Amygdala (tissue), 56 donors: Measurements from ENCODE around the gene MRPL52.
A peak's percentile ranks its signal among the peaks of the same experiment; 100 is the strongest.

Experiments
- DNase-seq, 56 donors: peaks; one replicate each; lab custom pipeline; 2025; lab: John Stamatoyannopoulos, UW

The MRPL52 gene

DNA sequence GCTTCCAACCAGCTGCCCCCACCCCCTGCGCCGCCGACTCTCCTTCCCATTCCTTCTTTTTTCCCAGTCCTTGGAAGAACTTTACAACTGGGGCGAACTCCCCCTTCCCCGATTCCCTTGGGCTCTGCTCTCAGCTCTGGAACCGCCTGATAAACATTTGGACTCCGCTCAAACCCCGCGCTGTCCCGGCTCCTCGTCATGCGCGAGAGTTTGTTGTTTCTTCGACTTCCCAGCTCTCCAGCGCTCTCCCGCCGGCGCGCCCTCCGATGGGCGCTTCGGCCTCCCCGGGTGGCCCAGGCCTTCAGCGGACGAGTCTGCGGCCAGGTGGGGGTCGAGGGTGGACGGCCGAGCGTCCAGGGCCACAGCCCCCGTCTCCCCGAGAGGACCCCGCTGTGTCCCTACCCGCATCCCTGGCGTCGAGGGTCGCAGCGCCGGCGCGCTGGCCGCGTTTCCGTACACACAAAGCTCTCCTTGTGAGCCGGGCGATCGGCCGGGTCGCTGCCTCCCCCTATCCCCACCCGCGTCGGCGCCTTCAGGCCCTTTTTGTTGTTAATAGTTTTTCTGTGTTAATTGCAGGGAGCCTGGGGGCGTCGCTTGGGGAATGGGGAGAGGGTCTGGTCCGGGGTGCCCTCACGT, 7.5 kb downstream of the MRPL52 start:
- peak in 8 of 56 donors; percentile 17 to 53 (median 36) for DNase-seq

GRCh38 chr14:22837750-22838538, 8.3 kb downstream of the MRPL52 start:
- DNase-seq, result peak in 1 of 56 donors; percentile 19

DNA sequence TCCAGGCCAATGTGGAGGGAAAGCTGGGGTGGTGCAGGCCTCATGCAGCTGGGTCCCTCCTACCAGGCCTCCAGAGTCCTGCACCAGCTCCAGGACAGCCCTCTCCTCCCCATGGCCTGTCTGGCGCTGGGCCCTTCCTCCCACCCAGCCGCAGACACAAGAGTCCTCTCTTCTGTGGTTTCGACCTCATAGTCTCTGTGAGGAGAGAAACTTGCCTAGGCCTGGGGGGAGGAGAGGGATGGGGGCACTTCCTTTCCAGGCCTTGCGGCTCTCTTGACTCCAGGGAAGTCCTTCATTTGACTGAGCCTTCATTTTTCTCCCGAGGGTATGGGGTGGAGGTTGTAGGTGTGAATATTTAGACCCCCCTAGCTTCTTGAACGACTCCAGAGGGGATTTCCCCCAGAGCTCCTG, 8.9 kb downstream of the MRPL52 start:
- peak in 2 of 56 donors; percentile 5 to 19 for DNase-seq

DNA sequence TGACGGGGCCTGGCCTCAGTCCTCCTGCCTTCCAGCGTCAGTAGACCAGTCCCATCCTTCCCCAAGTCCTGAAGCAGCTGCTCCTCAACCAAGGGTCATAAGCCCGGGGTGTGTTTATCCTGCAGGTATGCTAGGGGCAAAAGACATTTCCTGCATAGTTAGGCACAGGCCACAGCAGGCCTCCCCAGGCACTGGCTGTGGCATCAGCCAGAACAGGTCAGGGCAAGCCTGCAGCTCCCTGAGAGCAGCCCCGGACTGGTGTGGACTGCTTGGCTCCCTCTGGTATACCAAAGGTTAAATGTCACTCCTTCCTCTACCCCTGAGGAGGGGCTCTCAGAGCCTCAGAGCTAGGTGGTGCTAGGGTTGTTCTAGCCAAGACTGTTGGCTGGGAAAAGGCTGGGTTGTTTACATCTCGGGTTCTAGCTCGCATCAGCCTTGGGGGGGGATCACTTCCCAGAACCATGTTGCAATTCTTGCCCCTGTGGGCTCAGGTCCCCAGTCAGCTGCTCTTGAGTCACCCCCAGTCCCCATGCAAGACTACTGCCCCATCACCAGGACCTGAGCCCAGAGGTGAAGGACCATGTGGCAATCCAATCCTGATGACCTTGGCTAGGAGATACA, 9.6 kb downstream of the MRPL52 start:
- DNase-seq, result no peak

DNA sequence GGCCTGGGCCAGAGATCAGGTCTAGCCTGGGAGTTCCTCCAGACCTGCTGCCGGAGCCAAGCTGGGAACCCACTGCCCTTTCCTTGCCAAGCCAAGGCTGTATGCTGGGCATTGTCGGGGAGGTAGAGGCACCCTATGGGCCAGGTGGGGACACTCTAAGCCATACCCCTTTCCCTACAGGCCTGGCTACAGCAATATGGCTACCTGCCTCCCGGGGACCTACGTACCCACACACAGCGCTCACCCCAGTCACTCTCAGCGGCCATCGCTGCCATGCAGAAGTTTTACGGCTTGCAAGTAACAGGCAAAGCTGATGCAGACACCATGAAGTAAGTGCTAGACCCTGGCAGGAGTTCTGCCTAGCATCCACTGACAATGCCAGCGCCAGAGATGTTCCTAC, 11.6 kb downstream of the MRPL52 start:
- no peak for DNase-seq

GRCh38 chr14:22841769-22842168, 12.1 kb downstream of the MRPL52 start:
- DNase-seq, result no peak

- no peak for DNase-seq
These were observed 12.8 kb downstream of the MRPL52 start for GRCh38 chr14:22842211-22843122.

DNA sequence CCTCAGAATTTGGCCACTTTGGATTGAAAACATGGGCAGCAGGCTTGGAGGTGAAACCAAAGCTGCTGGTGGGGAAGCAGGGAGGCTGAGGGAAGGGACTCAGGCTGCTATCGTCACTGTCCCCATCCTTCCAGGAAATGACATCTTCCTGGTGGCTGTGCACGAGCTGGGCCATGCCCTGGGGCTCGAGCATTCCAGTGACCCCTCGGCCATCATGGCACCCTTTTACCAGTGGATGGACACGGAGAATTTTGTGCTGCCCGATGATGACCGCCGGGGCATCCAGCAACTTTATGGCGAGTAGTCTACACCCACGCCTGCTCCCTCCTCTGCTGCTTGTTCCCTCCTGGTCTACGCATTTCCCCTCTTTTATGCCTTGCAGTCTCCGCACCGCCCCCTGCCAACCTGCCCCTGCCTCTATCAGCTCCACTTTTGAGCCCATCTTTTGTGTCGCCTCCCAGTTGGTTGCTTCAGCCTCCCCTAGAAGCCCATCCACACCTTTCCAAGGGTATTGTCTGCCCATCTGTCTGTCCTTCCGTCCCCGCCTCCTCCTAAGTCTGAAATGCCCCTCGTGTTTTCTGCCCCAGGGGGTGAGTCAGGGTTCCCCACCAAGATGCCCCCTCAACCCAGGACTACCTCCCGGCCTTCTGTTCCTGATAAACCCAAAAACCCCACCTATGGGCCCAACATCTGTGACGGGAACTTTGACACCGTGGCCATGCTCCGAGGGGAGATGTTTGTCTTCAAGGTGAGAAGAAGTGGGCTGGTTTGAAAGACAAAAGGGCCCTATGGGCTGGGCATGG, 13.6 kb downstream of the MRPL52 start:
- no peak for DNase-seq

DNA sequence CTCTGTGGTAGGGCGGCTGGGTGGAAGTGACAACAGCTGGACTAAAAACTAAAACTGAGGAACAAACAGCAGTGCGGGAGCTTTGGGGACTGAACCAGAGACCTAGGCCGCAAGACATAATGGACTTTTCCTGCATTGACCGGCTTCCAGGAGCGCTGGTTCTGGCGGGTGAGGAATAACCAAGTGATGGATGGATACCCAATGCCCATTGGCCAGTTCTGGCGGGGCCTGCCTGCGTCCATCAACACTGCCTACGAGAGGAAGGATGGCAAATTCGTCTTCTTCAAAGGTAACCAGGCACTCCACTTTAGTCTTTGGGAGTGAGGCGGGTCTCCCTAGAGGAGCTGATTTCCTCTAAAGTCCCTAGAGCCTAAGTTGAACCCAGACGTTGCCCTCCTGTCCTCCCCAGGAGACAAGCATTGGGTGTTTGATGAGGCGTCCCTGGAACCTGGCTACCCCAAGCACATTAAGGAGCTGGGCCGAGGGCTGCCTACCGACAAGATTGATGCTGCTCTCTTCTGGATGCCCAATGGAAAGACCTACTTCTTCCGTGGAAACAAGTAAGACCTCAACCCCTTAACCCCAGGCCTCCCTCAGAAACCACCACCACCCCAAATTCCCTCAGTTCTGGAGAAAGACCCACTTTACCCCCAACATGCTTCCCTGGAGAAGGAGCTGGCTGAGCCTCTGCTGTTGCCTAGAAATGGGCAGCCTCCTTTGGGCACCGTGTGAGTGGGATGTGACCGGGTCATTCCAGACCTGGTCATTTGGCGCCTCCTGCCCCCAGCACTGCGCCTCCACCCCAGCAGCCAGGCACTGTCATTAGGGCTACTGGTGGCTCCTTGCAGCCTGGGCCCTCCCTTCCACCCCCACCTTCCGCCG, 14.8 kb downstream of the MRPL52 start:
- no peak for DNase-seq

DNA sequence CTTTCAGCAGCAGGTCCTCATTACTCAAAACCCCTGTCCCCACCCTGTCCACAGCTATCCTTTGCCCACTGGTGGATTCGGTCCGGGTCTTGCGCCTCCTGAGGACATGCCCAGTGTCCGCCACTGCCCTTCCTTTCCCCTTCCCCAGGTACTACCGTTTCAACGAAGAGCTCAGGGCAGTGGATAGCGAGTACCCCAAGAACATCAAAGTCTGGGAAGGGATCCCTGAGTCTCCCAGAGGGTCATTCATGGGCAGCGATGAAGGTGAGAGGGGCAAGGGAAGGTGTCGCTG, 15.4 kb downstream of the MRPL52 start:
- DNase-seq, result no peak

GRCh38 chr14:22845821-22846625, 16.3 kb downstream of the MRPL52 start:
- DNase-seq, result no peak

DNA sequence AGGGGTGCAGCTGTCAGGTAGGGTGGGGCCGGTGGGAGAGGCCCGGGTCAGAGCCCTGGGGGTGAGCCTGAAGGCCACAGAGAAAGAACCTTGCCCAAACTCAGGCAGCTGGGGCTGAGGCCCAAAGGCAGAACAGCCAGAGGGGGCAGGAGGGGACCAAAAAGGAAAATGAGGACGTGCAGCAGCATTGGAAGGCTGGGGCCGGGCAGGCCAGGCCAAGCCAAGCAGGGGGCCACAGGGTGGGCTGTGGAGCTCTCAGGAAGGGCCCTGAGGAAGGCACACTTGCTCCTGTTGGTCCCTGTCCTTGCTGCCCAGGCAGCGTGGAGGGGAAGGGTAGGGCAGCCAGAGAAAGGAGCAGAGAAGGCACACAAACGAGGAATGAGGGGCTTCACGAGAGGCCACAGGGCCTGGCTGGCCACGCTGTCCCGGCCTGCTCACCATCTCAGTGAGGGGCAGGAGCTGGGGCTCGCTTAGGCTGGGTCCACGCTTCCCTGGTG, 17.2 kb downstream of the MRPL52 start:
- DNase-seq, result no peak

DNA sequence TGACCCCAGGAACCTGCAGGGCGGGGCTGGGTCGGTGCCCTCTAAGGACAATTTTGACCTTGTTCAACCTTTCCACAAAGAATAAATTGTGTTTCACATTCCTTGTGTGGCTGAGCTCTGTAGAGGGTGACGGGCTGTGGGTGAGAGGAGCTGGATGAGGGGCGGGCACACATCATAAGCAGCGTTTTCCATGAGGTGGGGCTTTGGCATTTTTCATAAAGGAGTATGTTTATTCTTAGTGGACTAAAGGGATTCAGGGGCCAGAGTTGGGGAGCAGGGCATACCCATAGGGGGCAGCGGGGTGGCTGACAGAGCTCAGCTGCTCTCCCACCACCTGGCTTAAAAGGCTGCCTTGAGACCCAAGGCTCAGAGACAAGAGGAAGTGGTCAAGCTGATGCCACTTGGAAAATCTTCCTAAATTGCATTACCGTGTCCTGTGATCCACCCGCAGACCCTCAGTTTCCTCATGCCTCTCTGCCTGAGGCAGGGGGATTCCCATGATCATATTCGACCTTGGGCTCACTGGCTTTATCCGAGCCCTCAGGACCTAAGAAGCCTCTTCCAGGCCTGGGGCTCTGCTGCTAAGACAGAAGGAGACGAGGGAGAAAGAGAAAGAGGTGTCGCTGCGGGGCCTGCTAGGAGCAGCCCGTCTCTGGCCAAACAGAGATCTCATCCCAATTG, 18.1 kb downstream of the MRPL52 start:
- DNase-seq, result no peak

- peak in 1 of 56 donors; percentile 17 for DNase-seq
These were observed 18.9 kb downstream of the MRPL52 start for GRCh38 chr14:22848351-22849164.

DNA sequence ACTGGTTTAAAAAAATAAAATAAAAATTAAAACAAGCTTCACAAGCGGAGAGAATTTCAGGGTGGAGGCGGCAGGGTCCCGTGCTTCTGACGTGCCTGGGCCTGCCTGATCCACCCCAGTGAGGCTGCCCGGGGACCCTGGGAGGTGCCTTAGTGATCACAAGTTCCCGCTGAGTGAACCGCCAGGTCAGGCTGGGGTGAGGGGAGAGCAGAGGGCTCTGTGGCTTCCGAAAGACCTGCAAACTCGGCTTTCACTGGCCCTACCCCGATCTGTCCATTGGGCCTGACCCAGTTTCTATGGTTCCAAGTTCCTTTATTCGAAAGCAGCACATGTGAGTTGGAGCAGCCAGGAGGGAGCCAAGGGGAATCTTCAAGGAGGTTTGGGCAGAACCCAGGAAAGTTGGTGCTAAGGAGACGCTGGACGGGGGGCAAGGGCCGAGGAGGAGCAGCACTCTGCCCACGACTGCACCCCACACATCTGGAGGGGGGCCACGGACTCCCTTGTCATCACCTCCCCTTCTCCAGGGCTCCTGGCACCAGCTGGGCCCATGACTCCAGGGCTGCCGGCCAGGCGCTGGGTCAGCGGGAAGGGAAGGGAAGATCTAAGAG, 19.6 kb downstream of the MRPL52 start:
- peak in 18 of 56 donors; percentile 10 to 73 (median 34) for DNase-seq
